WTC11 (cell line): ENCODE data around the gene SLC6A18. TPM values are rescaled to one million over a fixed set of nuclear protein-coding genes. Genes with fewer than 3 reads are reported as not detected.

Source experiments
- ATAC-seq: fragments of 200-7000 bp; cut with Tn5 transposase; 2 replicates; pipeline ENCODE4 v1.10.0; 2021; ENCODE audit warnings: mild to moderate bottlenecking, moderate library complexity
- CTCF ChIA-PET: fragments of 300-600 bp; sonication (Branson Sonifier 250); formaldehyde crosslinking; loops from one replicate; lab custom pipeline; 2021; ENCODE audit warnings: antibody characterized with exemption; lab: Charles Lee
- POLR2A ChIA-PET: fragments of 350-600 bp; sonication (Branson Sonifier 250); formaldehyde crosslinking; loops from one replicate; lab custom pipeline; 2021; ENCODE audit warnings: antibody characterized with exemption; lab: Charles Lee
- DNase-seq: peaks from one replicate; pipeline ENCODE4 v3.0.0; 2021; ENCODE audit warnings: low spot score
- H3K27ac Mint-ChIP-seq: 2 replicates; pipeline ENCODE4 v1.8.0; 2021; ENCODE audit warnings: mixed read lengths
- H3K27me3 Mint-ChIP-seq: 2 replicates; pipeline ENCODE4 v1.8.0; 2021; ENCODE audit warnings: low read depth, mild to moderate bottlenecking, moderate library complexity, mixed read lengths
- H3K36me3 Mint-ChIP-seq: 2 replicates; pipeline ENCODE4 v1.8.0; 2021; ENCODE audit warnings: mixed read lengths
- H3K4me1 Mint-ChIP-seq: 2 replicates; pipeline ENCODE4 v1.8.0; 2022; ENCODE audit warnings: mixed read lengths
- H3K4me3 Mint-ChIP-seq: 2 replicates; pipeline ENCODE4 v1.8.0; 2021; ENCODE audit warnings: mild to moderate bottlenecking, moderate library complexity, mixed read lengths
- H3K9me3 Mint-ChIP-seq: 2 replicates; pipeline ENCODE4 v1.8.0; 2021; ENCODE audit warnings: mixed read lengths
- CBFB ChIP-seq: sonication (generic); formaldehyde crosslinking; IDR thresholded peaks from 2 replicates; pipeline ENCODE4 v1.8.1; 2022; ENCODE audit warnings: mild to moderate bottlenecking, low read depth, missing genetic modification reagents
- ELF4 ChIP-seq: sonication (generic); formaldehyde crosslinking; IDR thresholded peaks from 2 replicates; pipeline ENCODE4 v1.8.1; 2022; ENCODE audit warnings: low read depth, mild to moderate bottlenecking, moderate library complexity, missing genetic modification reagents
- FOXK1 ChIP-seq: sonication (generic); formaldehyde crosslinking; IDR thresholded peaks from 2 replicates; pipeline ENCODE4 v1.8.0; 2022; ENCODE audit warnings: mild to moderate bottlenecking, moderate library complexity, missing genetic modification reagents
- FOXP1 ChIP-seq: sonication (generic); formaldehyde crosslinking; IDR thresholded peaks from 2 replicates; pipeline ENCODE4 v1.8.0; 2022; ENCODE audit warnings: missing genetic modification reagents, mild to moderate bottlenecking, moderate library complexity, borderline replicate concordance
- MXD4 ChIP-seq: fragments of 250-450 bp; sonication (Bioruptor Pico); IDR thresholded peaks from 2 replicates; pipeline ENCODE4 v1.8.0; 2021; ENCODE audit warnings: mild to moderate bottlenecking, moderate library complexity, borderline replicate concordance
- MYBL2 ChIP-seq: sonication (generic); formaldehyde crosslinking; IDR thresholded peaks from 2 replicates; pipeline ENCODE4 v1.8.1; 2023; ENCODE audit warnings: mild to moderate bottlenecking, moderate library complexity, missing genetic modification reagents
- OVOL2 ChIP-seq: fragments of 250-450 bp; sonication (Bioruptor Pico); IDR thresholded peaks from 2 replicates; pipeline ENCODE4 v1.9.0; 2021; ENCODE audit warnings: mild to moderate bottlenecking, borderline replicate concordance
- SMAD3 ChIP-seq: sonication (generic); formaldehyde crosslinking; IDR thresholded peaks from 2 replicates; pipeline ENCODE4 v1.8.0; 2022; ENCODE audit warnings: missing genetic modification reagents, mild to moderate bottlenecking, borderline replicate concordance
- SOX15 ChIP-seq: fragments of 250-450 bp; sonication (Bioruptor Pico); IDR thresholded peaks from 2 replicates; pipeline ENCODE4 v1.9.0; 2021; ENCODE audit warnings: mild to moderate bottlenecking
- SP1 ChIP-seq: sonication (generic); formaldehyde crosslinking; conservative IDR thresholded peaks from 2 replicates; pipeline ENCODE4 v1.8.1; 2022; ENCODE audit warnings: missing genetic modification reagents
- TCF7 ChIP-seq: sonication (generic); formaldehyde crosslinking; IDR thresholded peaks from 2 replicates; pipeline ENCODE4 v1.8.0; 2022; ENCODE audit warnings: mild to moderate bottlenecking, low read depth, missing genetic modification reagents, moderate library complexity
- ZNF121 ChIP-seq: sonication (generic); formaldehyde crosslinking; IDR thresholded peaks from 2 replicates; pipeline ENCODE4 v1.8.0; 2023; ENCODE audit warnings: missing genetic modification reagents
- ZNF219 ChIP-seq: sonication (generic); formaldehyde crosslinking; IDR thresholded peaks from 2 replicates; pipeline ENCODE4 v1.8.0; 2023; ENCODE audit warnings: missing genetic modification reagents, mild to moderate bottlenecking, borderline replicate concordance
- ZNF263 ChIP-seq: sonication (generic); formaldehyde crosslinking; IDR thresholded peaks from 2 replicates; pipeline ENCODE4 v1.8.1; 2022; ENCODE audit warnings: low read depth, mild to moderate bottlenecking, moderate library complexity, missing genetic modification reagents
- ZNF396 ChIP-seq: fragments of 250-450 bp; sonication (Bioruptor Pico); IDR thresholded peaks from 2 replicates; pipeline ENCODE4 v1.8.0; 2021; ENCODE audit warnings: mild to moderate bottlenecking, moderate library complexity, borderline replicate concordance
- total RNA-seq: library from RNA; stranded (reverse); gene quantifications from 3 replicates; pipeline ENCODE4 v1.2.3, GENCODE V29; 2021
- TF ChIP-seq, protein P1 (sequence below): sonication (generic); formaldehyde crosslinking; IDR thresholded peaks from 2 replicates; pipeline ENCODE4 v1.8.1; 2022; ENCODE audit warnings: mild to moderate bottlenecking, missing genetic modification reagents, moderate library complexity, borderline replicate concordance
- TF ChIP-seq, protein P2 (sequence below): sonication (generic); formaldehyde crosslinking; IDR thresholded peaks from 2 replicates; pipeline ENCODE4 v1.8.1; 2022; ENCODE audit warnings: missing genetic modification reagents, borderline replicate concordance
- TF ChIP-seq, protein P3 (sequence below): sonication (generic); formaldehyde crosslinking; IDR thresholded peaks from 2 replicates; pipeline ENCODE4 v1.8.0; 2022; ENCODE audit warnings: mild to moderate bottlenecking, missing genetic modification reagents
- TF ChIP-seq, protein P4 (sequence below): fragments of 200-600 bp; IDR thresholded peaks from 2 replicates; pipeline ENCODE4 v1.8.0; 2022; ENCODE audit warnings: antibody characterized with exemption
- TF ChIP-seq, protein P5 (sequence below): sonication (generic); formaldehyde crosslinking; conservative IDR thresholded peaks from 2 replicates; pipeline ENCODE4 v1.8.1; 2023; ENCODE audit warnings: mild to moderate bottlenecking, low read depth, missing genetic modification reagents, moderate library complexity
- TF ChIP-seq, protein P6 (sequence below): sonication (generic); formaldehyde crosslinking; IDR thresholded peaks from 2 replicates; pipeline ENCODE4 v1.8.0; 2023; ENCODE audit warnings: missing genetic modification reagents, mild to moderate bottlenecking, borderline replicate concordance

SLC6A18 gene
- total RNA-seq, 1 experiment from 2014 or later = not detected

DNA sequence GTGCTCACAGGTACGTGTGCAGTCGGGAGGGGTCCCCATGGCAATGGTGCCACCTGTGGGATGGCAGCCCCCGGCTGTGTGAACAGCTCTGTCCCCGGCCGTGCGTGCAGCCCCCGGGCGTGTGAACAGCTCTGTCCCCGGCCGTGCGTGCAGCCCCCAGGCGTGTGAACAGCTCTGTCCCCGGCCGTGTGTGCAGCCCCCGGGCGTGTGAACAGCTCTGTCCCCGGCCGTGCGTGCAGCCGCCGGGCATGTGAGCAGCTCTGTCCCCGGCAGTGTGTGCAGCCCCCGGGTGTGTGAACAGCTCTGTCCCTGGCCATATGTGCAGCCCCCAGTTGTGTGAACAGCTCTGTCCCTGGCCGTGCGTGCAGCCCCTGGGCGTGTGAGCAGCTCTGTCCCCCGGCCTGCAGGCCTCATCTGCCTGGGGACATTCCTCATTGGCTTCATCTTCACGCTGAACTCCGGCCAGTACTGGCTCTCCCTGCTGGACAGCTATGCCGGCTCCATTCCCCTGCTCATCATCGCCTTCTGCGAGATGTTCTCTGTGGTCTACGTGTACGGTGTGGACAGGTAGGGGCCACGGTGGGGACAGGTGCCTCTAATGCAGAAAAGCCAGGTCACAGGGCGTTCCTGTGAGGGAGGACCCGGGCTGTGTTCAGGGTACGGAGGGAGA, 5.9 kb upstream of the SLC6A18 start:
- POLR2A ChIA-PET = no interaction called here
- DNase-seq = no peak
- Mint-ChIP-seq H3K36me3 (no peaks in the 10 kb centered on the region), H3K27me3 (no peaks in the 10 kb centered on the region; the same call in 1 of the 2 replicates)
- no peak for TF ChIP-seq FOXP1 (CRISPR knock-in tag)
- TF ChIP-seq SMAD3 (CRISPR knock-in tag) = no peak
- TF ChIP-seq CBFB = no peak
- TF ChIP-seq MYBL2 (CRISPR knock-in tag) = no peak
- no peak for TF ChIP-seq TCF7 (CRISPR knock-in tag)
- TF ChIP-seq, protein P1, sequence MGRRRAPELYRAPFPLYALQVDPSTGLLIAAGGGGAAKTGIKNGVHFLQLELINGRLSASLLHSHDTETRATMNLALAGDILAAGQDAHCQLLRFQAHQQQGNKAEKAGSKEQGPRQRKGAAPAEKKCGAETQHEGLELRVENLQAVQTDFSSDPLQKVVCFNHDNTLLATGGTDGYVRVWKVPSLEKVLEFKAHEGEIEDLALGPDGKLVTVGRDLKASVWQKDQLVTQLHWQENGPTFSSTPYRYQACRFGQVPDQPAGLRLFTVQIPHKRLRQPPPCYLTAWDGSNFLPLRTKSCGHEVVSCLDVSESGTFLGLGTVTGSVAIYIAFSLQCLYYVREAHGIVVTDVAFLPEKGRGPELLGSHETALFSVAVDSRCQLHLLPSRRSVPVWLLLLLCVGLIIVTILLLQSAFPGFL (CRISPR knock-in tag) = no peak
- TF ChIP-seq MXD4 = no peak
- TF ChIP-seq ZNF121 (CRISPR knock-in tag) = no peak
- TF ChIP-seq FOXK1 (CRISPR knock-in tag) = no peak
- TF ChIP-seq, all 79 proteins: peak for 0
- Mint-ChIP-seq H3K9me3 (peaks cover 20% of the 10 kb centered on the region), H3K27ac (no peak overlapping the region), H3K4me1 (no peaks in the 10 kb centered on the region), H3K4me3 (no peak overlapping the region)
- CTCF ChIA-PET = interaction anchor here (1.7 kb wide), 1 partner anchor 15 kb away, joined by 5 read pairs; no protein-coding TSS in a partner anchor
- ATAC-seq = no peak

DNA sequence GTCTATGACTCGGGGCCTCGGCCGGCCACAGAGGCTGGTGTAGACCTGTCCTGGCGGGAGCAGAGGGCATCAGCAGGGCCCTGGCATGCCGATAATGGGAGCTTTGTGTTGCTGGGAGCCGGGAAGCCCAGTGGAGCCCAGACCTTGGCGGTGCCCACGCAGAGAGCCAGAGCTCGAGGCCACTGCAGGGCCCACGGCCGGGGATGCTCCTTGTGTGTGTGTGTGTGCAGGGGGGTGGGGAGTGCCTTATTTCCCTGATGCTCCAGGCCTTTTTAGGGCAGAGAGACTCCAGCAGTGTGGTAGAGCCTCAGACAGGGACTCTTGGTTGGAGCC, 5.4 kb upstream of the SLC6A18 start:
- CTCF ChIA-PET = interaction anchor here (0.7 to 1.7 kb wide), 2 partner anchors 15 to 237 kb away, joined by 4 to 5 read pairs; no protein-coding TSS in a partner anchor
- H3K4me3 Mint-ChIP-seq = no peak overlapping the region
- H3K36me3 Mint-ChIP-seq = no peaks in the 10 kb centered on the region
- no peaks in the 10 kb centered on the region for H3K4me1 Mint-ChIP-seq
- H3K27ac Mint-ChIP-seq = no peak overlapping the region
- H3K9me3 Mint-ChIP-seq = peaks cover 20% of the 10 kb centered on the region
- POLR2A ChIA-PET = no interaction called here
- no peaks in the 10 kb centered on the region; the same call in 1 of the 2 replicates for H3K27me3 Mint-ChIP-seq
- ATAC-seq (no peak), DNase-seq (no peak)
- TF ChIP-seq ZNF396 (CRISPR knock-in tag) (no peak), SP1 (no peak), ZNF263 (CRISPR knock-in tag) (no peak), OVOL2 (no peak), SOX15 (no peak), ELF4 (no peak), ZNF219 (no peak)
- TF ChIP-seq, protein P2, sequence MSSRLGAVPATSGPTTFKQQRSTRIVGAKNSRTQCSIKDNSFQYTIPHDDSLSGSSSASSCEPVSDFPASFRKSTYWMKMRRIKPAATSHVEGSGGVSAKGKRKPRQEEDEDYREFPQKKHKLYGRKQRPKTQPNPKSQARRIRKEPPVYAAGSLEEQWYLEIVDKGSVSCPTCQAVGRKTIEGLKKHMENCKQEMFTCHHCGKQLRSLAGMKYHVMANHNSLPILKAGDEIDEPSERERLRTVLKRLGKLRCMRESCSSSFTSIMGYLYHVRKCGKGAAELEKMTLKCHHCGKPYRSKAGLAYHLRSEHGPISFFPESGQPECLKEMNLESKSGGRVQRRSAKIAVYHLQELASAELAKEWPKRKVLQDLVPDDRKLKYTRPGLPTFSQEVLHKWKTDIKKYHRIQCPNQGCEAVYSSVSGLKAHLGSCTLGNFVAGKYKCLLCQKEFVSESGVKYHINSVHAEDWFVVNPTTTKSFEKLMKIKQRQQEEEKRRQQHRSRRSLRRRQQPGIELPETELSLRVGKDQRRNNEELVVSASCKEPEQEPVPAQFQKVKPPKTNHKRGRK = no peak
- TF ChIP-seq, protein P3, sequence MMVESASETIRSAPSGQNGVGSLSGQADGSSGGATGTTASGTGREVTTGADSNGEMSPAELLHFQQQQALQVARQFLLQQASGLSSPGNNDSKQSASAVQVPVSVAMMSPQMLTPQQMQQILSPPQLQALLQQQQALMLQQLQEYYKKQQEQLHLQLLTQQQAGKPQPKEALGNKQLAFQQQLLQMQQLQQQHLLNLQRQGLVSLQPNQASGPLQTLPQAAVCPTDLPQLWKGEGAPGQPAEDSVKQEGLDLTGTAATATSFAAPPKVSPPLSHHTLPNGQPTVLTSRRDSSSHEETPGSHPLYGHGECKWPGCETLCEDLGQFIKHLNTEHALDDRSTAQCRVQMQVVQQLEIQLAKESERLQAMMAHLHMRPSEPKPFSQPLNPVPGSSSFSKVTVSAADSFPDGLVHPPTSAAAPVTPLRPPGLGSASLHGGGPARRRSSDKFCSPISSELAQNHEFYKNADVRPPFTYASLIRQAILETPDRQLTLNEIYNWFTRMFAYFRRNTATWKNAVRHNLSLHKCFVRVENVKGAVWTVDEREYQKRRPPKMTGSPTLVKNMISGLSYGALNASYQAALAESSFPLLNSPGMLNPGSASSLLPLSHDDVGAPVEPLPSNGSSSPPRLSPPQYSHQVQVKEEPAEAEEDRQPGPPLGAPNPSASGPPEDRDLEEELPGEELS (CRISPR knock-in tag) = no peak
- TF ChIP-seq, protein P4, sequence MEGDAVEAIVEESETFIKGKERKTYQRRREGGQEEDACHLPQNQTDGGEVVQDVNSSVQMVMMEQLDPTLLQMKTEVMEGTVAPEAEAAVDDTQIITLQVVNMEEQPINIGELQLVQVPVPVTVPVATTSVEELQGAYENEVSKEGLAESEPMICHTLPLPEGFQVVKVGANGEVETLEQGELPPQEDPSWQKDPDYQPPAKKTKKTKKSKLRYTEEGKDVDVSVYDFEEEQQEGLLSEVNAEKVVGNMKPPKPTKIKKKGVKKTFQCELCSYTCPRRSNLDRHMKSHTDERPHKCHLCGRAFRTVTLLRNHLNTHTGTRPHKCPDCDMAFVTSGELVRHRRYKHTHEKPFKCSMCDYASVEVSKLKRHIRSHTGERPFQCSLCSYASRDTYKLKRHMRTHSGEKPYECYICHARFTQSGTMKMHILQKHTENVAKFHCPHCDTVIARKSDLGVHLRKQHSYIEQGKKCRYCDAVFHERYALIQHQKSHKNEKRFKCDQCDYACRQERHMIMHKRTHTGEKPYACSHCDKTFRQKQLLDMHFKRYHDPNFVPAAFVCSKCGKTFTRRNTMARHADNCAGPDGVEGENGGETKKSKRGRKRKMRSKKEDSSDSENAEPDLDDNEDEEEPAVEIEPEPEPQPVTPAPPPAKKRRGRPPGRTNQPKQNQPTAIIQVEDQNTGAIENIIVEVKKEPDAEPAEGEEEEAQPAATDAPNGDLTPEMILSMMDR = no peak
- TF ChIP-seq, protein P5, sequence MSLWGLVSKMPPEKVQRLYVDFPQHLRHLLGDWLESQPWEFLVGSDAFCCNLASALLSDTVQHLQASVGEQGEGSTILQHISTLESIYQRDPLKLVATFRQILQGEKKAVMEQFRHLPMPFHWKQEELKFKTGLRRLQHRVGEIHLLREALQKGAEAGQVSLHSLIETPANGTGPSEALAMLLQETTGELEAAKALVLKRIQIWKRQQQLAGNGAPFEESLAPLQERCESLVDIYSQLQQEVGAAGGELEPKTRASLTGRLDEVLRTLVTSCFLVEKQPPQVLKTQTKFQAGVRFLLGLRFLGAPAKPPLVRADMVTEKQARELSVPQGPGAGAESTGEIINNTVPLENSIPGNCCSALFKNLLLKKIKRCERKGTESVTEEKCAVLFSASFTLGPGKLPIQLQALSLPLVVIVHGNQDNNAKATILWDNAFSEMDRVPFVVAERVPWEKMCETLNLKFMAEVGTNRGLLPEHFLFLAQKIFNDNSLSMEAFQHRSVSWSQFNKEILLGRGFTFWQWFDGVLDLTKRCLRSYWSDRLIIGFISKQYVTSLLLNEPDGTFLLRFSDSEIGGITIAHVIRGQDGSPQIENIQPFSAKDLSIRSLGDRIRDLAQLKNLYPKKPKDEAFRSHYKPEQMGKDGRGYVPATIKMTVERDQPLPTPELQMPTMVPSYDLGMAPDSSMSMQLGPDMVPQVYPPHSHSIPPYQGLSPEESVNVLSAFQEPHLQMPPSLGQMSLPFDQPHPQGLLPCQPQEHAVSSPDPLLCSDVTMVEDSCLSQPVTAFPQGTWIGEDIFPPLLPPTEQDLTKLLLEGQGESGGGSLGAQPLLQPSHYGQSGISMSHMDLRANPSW (CRISPR knock-in tag) = no peak
- TF ChIP-seq, protein P6, sequence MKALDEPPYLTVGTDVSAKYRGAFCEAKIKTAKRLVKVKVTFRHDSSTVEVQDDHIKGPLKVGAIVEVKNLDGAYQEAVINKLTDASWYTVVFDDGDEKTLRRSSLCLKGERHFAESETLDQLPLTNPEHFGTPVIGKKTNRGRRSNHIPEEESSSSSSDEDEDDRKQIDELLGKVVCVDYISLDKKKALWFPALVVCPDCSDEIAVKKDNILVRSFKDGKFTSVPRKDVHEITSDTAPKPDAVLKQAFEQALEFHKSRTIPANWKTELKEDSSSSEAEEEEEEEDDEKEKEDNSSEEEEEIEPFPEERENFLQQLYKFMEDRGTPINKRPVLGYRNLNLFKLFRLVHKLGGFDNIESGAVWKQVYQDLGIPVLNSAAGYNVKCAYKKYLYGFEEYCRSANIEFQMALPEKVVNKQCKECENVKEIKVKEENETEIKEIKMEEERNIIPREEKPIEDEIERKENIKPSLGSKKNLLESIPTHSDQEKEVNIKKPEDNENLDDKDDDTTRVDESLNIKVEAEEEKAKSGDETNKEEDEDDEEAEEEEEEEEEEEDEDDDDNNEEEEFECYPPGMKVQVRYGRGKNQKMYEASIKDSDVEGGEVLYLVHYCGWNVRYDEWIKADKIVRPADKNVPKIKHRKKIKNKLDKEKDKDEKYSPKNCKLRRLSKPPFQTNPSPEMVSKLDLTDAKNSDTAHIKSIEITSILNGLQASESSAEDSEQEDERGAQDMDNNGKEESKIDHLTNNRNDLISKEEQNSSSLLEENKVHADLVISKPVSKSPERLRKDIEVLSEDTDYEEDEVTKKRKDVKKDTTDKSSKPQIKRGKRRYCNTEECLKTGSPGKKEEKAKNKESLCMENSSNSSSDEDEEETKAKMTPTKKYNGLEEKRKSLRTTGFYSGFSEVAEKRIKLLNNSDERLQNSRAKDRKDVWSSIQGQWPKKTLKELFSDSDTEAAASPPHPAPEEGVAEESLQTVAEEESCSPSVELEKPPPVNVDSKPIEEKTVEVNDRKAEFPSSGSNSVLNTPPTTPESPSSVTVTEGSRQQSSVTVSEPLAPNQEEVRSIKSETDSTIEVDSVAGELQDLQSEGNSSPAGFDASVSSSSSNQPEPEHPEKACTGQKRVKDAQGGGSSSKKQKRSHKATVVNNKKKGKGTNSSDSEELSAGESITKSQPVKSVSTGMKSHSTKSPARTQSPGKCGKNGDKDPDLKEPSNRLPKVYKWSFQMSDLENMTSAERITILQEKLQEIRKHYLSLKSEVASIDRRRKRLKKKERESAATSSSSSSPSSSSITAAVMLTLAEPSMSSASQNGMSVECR (CRISPR knock-in tag) = no peak
